ENCODE results near the gene RCL1. TPM values are rescaled to one million over a fixed set of nuclear protein-coding genes. Genes with fewer than 3 reads are reported as not detected.

The RCL1 gene
- polyA plus RNA-seq, 10 donors = 9.9 to 15.8 (median 13.2) TPM

GRCh38 chr9:4838189-4838546 is 45.4 kb downstream of the RCL1 start:
- no peak for DNase-seq

DNA sequence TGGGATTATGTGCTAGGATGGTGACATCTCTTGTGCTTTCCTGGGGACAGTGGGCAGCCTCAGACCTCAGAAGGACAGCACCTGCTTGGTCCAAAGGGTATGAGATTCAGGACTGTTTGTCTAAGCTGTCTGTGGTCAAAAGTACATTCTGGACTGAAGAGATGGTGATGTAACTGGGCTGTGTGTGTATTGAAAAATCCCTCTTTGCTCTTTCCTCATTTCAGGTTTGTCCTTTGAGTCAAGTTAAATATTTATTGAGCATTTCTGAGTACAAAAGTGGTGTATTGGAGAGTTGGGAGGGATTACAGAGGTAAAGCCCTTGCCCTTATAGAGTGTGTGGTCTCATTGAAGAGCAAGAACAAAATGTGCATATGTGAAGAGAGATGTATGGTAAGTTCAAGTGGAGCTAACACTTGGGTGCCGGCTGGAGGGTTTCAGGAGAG is 46.7 kb downstream of the RCL1 start:
- DNase-seq = no peak

DNA sequence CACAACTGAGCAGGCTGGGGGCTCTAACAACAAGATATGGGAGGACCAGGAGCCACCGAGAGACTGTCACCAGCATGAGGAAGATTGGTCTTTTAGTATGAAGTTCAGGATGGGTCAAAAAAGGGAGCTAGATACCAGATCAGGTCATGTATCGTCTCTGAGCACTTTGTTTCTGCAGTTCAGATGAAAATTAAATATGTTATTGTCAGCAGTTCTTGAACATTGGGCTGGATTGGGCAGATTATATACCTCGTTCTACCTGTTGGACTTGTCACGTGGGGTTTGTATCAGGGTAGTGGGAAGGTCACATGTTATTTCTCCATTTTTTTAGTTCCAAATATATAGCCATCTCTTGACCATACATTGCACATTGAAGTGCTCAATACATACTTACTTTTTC is 47.3 kb downstream of the RCL1 start:
- no peak for DNase-seq

- DNase-seq = no peak
Measured at GRCh38 chr9:4842213-4842612, 49.5 kb downstream of the RCL1 start.

DNA sequence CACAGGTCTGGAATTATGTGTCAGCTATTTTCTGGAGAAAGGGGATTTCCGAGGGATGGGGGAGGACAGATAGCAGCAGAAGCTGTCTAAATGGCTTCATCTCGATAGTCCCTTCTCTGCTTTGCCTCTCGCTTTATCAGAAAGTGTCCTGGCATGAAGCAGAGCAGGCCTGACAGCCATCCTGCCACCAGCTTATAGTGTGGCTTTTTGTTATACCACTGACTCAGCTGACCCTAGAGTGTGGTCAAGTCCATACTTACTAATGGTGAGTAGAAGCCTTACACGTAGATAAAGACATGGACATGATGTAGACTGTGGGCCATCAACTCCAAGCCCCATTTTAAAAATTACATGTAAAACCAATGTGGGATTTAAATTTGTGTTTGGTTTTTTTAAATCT is 50.0 kb downstream of the RCL1 start:
- DNase-seq = no peak

DNA sequence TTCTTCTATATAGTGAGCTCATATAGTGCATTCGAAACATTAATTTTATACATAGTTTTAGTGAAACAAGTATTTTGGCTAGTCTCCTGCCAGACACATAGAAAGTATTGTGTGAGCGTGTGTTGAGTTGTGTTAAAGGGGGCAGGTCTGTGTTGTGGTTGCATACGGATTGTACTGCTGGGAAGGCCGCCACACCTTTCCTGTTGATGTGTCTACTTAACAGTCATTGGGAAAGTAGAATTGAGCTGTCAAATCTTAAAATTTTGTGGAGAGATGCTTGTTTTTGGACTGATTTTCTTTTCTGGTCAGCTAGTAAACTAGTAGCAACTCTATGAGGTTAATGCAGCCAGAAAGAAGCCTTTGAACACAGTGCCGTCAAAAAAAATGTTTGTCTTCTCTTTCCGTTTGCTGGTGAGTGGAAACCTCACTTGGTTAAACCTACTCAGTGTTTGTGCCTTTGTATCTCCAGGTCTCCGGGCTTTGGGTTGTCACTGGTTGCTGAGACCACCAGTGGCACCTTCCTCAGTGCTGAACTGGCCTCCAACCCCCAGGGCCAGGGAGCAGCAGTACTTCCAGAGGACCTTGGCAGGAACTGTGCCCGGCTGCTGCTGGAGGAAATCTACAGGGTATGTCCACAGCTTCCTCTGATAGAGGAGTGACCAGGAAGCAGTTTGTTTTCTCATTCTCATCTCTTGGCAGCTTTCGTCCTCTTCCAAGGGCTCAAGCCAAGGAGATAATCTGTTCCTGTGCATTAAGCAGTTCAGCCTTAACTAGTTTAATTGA is 51.5 kb downstream of the RCL1 start:
- no peak for DNase-seq

GRCh38 chr9:4849369-4849768 is 56.6 kb downstream of the RCL1 start:
- no peak for DNase-seq

- DNase-seq = no peak
Measured at GRCh38 chr9:4850603-4851310, 58.0 kb downstream of the RCL1 start.

- DNase-seq = no peak
Measured at GRCh38 chr9:4852419-4852818, 59.7 kb downstream of the RCL1 start.

DNA sequence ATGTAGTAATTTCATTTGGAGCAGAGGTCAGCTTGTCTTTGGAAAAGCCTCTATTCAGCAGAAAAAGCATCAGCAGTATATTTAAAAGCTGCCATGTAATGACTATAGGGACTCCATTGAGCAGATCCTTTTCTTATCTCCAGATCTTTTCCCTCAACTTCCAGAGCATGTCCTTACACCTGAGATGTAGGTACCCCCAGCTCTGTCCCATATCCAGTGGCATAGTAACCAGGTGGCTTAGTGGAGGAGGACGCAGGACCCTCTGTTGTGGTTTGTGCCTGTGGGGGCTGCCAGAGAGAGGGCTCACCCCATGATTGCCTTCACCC is 61.5 kb downstream of the RCL1 start:
- no peak for DNase-seq

GRCh38 chr9:4855841-4856240 is 63.1 kb downstream of the RCL1 start:
- DNase-seq = no peak

DNA sequence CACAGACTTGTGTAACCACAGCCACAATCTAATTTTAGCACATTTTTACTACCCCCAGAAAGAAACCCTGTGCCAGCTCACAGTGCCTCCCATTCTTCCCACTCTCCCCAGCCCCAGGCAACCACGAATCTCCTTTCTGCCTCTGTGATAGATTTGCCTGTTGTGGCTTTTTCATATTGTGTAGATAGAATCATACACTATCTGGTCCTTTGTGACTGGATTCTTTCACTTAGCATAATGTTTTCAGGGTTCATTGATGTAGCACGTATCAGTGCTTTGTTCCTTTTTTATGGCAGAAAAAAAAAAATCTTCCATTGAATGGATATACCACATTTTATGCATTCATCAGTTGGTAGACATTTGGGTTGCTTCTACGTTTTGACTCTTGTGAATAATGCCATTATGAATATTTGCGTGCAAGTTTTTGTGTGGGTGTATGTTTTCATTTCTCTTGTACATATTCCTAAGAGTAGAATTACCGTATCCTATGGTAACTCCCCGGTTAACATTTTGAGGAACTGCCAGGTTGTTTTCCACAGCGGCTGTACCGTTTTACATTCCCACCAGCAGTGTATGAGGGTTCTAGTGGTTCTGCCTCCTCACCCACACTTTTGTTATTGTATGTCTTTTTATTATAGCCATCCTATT is 64.5 kb downstream of the RCL1 start:
- DNase-seq = no peak

GRCh38 chr9:4859035-4859434 is 66.3 kb downstream of the RCL1 start:
- DNase-seq = no peak

DNA sequence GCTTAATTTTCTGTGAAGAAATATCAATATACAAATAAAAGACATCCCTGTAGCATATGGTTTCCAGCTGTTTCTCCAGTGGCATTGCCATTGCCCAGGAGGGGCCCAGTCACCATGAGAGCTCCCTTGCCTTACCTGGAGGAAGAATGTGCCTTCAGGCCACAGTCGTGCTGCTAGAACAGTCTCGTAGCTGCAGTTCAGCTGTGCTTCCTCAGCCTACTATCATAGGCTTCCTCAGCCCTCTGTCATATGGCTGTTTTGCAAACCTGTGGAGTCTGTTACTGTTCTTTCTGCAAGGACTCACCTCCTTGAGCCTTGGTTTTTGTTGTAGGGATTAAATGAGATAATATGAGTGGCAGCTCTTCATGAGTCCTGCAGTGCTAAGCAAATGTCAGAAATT is 67.6 kb downstream of the RCL1 start:
- DNase-seq = no peak

DNA sequence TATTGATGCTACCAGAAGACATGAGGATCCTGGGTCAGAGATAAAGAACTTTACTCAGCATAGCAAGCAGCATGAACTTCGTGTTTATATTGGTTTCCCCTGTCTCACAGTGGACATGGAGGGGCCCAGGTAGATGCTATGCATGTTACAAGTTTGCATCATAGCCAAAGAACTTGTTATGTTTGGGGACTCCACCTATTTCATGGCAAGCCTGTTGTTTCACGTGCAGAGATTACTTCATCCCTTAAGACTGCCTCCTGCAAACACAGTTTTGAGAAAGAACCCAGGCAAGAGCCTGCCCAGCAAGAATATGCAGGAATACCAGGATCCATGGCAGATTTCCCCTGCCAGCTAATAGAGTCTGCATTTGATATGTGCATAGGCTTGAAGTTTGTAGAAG is 68.4 kb downstream of the RCL1 start:
- DNase-seq = no peak

- DNase-seq = no peak
Measured at GRCh38 chr9:4861736-4862451, 69.2 kb downstream of the RCL1 start.

GRCh38 chr9:4862506-4863250 is 69.9 kb downstream of the RCL1 start:
- DNase-seq = peak in 1 of 3 donors; percentile 20

- DNase-seq = no peak
Measured at GRCh38 chr9:4864234-4864661, 71.5 kb downstream of the RCL1 start.

- DNase-seq = no peak
Measured at GRCh38 chr9:4864698-4865097, 72.0 kb downstream of the RCL1 start.

DNA sequence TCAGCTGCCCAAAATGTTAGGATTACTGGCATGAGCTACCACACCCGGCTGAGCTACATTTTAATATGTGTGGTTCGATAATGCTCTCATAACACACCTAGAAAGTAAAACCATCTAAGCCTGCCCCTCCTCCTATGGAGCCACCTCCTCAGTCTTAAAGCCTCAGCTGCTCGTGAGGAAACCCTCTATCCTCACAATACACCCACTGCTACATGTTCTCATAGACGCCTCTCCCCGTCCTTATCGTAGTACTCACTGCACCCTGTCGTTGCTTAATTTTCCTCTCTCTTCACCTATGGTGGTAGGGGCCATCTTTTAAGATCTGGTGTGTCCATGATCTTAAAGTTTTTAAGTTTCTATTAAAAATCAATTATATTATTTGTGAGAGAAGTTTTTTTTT is 72.9 kb downstream of the RCL1 start:
- no peak for DNase-seq

DNA sequence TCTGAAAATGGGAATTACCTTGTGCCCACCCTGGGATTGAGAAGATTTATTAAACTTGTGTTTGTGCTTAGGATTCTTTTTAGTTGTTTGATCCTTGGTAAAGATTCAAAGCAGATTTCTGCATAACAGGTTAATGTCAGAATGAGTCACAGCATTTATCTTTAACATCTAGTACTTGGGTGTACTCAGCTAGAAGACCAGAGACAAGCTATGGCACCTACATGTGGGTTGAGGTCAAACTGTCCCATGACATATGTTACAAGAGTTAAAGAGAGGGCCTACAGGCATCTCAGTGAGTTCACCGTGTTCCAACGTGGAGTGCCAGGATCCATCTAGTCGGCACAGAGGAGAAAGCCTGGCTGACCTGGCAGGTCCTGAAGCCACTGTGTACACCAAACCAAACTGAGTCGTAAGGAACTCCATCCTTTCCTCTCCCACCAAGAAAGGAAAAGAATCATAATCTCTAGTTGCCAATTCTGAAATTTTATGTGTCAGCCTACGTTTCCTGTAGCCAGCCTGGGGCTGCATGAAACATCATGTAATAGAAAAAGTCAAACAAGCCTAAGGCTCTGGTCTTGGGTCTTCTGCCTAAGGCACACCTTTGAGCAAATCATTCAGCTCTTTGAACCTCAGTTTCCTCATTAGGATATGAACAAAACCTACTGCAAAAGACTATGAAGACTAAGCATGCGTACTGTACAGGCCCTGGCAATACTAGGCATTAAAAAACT is 73.7 kb downstream of the RCL1 start:
- no peak for DNase-seq

All from muscle of back (tissue), 11 donors.